CD4-positive, alpha-beta T cell treated with Interferon gamma for 1 hour (primary cell): ENCODE measurements around the gene TMEM54.
"Not testable (repeated sequence)": the region's sequence is repeated elsewhere in the genome, so short reads cannot be mapped to it uniquely, and the experiment has no call there.

Experiments
- DNase-seq: peaks from one replicate; pipeline ENCODE4 v3.0.0-alpha.2; 2020

The TMEM54 gene

DNA sequence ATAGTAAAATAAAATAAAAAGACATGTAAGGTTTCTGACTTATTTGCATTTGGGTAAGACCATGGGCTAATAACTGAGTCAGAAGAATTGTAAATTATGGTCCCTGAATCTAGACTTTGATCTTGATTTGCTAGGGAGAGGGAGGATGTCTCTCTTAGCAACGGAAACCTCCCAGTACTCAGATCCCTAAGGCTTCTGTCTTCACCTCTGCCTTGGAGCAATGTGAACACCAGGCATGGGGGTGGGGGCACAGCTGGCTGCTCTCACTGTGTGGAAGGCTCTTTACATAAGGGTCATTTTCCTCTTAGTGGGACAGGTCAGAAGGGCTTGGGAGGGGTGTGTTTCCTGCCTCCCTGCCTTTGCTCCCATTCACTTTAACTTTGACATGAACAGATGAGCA is 17.0 kb upstream of the TMEM54 start:
- no peak for DNase-seq

DNA sequence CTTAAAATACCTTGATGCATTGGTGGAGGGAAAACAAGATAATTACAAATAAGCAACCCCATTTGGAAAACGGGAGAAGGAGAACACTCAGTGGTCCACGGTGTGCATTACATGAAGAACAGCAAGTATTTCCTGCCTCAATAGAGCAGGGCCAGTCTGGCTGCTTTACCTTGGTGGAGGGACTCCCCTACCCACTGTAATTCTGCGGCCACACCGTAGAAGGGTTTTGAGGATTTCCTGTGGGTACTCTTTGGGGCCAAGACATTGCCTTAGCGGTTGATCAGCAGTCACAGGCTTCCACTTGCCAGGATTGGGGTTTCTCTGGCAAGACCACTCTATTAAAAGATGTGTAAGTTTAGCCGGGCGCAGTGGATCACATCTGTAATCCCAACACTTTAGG is 16.3 kb upstream of the TMEM54 start:
- DNase-seq, result no peak

DNA sequence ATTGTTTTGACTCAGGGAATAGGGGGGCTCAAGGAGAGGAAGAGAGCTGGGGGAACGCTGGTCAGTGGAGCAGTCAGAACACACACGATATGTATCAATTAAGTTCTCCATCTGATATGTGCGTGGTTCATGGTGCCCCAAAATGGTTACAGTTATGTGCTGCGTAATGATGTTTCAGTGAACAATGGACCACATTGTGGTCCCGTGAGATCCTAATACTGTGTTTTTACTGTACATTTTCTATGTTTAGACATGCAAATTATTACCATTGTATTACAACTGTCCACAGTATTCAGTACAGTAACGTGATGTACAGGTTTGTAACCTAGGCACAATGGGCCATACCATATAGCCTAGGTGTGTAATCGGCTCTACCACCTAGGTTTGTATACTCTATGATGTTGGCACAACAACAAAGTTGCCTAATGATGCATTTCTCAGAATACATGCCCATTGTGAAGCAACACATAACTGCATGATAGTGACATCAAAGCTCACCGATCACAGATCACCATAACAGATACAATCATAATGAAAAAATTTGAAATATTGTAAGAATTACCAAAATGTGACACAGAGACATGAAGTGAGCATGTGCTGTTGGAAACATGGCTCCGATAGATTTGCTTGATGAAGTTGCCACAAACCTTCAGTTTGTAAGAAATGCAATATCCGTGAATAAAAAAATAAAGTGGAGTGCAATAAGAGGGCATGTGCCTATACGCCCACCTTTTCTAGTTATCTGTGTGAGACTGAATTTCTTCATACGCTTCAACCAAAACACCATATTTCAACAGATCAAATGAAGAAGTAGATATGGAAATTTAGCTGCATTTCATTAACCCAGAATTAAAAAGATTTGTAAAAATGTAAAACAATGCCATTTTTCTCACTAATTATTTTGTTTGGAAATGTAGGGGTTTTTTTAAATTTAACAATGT is 14.8 kb upstream of the TMEM54 start:
- no peak for DNase-seq

GRCh38 chr1:32910319-32910718 is 9.1 kb upstream of the TMEM54 start:
- no peak for DNase-seq

- DNase-seq, result no peak
Measured at GRCh38 chr1:32907435-32907834, 6.2 kb upstream of the TMEM54 start.

- DNase-seq, result no peak
Measured at GRCh38 chr1:32906654-32907053, 5.5 kb upstream of the TMEM54 start.

DNA sequence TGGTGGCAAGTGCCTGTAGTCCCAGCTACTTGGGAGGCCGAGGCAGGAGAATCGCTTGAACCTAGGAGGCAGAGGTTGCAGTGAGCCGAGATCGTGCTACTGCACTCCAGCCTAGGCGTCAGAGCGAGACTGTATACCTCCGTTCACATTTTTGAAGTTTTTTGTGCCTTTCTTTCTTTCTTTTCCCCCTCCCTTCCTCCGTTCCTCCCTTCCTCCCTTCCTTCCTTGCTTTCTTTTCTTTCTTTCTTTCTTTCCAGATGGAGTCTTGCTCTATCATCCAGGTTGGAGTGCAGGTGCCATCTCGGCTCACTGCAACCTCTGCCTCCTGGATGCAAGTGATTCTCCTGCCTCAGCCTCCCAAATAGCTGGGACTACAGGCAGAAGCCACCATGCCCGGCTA is 4.4 kb upstream of the TMEM54 start:
- not testable (repeated sequence) for DNase-seq

DNA sequence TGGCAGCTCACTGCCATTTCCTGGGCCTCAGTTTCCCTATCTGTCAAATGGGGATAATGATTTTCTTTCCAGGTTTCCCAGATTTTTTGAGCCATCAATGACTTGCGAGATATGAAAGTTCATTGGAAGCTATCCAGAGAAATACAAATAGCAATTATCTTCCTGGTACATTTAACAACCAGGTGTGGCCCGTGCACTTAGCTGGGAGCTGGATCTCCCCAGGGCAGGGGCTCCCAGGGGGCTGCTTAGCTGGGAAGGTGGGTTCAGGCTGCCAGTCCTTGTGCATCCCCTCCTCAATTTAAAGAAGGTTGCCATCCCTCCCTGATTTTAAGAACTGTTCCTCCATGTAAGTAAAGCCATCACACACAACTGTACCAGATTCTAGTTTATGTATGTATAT is 3.6 kb upstream of the TMEM54 start:
- no peak for DNase-seq

DNA sequence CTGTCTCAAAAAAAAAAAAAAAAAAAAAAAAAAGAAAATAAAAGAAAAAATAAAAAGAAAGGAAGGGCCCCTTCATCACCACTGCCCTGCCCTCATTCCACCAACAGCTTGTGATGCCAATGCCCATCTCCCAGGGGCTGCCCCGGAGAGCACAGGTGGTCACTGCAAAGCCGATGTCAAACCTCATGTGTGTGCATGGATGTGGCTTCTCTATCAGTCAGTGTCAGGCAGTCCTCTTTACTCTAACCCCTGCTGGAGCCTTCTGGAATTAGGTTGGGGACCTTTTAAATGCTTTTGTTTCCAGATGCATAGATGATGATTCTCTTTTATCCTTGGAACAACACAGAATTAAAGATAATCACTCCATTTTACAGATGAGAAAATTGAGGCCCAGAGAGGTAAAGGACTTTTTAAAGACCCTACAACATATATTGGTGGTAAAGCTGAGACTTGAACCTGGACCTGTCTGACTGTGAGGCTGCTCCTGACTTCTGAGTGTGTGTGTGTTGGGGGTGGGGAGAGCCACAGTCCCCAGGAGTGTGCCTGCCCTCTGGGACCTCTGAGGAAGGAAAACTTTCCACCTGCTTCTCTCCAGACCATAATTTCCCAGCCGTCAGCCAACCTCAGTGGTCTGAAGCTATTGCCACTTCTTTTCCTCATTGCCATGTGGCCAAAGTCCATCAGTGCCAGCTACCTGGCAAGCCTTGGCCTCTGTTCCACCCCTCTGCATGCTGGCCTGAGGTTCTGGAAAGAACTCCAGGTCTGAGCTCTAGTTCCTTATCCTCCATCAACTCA is 3.0 kb upstream of the TMEM54 start:
- DNase-seq, result no peak

DNA sequence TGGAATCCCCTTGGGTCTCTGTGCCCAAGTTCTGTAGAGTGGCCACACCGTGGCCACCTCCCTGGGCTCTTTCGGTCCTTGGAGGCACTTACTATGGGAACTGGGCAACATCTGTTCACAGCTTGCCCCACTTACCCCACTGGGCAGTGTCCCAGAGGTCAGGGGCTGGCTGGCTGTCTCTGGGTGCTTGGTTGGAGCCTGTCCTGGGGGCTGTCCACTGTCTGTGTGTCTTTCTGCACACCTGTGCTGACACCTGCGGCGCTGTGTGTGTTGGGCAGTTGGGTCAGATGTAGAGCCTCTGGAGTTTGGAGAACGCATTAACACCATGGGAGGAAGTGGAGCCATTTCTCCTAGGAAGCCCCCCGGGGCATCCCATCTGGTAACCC is 1.3 kb upstream of the TMEM54 start:
- no peak for DNase-seq

DNA sequence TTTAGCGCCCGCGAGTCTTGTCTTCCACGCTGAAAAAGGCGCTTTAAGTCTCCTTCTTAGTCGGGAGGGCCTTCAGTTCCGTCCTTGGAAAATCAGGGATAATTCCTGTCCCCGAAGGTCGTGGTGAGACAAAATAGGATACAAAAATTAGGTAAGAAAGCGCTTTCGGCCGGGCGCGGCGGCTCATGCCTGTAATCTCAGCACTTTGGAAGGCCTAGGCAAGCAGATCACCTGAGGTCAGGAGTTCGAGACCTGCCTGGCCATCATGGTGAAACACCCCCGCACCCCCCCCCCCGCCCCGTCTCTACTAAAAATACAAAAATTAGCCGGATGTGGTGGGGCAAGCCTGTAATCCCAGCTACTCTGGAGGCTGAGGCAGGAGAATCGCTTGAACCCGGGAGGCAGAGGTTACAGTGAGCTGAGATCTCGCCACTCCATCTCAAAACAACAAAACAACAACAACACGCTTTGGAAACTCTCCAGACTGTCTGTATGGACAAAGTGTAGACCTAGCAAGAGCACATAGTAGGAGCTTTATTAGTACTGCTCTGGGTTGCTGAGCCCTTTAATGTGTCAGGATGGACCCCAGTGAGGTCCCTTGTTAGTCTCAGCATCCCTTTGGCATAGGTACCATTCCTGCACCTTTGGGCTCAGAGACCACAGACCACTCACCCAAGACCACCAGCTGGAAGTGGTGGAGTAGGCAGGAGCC is 790 bp upstream of the TMEM54 start:
- DNase-seq, result no peak

DNA sequence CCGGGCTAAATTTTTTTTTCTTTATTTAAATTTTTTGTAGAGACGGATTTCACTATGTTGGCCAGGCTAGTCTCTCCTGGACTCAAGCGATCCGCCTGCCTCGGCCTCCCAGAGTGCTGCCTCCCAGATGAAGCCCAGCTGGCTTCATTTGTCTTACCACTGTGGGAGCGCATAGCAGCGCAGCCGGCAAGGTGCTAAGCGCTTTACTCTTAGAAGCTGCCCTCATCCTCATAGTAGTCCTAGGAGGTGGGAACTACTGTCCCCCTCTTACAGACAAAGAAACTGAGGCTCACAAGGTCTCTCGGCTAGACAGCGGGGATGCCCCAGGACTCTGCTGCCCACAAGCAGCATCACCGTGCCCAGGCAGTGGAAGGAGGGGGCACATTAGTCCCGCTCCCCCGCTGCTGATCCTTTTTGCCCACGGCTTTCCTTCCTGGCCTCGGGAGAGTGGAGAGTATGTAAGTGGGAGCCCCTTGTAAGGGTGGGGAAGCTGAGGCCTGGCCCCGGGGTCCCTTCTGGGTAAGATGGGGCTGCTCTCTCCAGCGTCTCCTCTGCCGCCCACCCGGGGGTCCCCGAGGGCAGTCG is 726 bp downstream of the TMEM54 start:
- DNase-seq, result no peak

DNA sequence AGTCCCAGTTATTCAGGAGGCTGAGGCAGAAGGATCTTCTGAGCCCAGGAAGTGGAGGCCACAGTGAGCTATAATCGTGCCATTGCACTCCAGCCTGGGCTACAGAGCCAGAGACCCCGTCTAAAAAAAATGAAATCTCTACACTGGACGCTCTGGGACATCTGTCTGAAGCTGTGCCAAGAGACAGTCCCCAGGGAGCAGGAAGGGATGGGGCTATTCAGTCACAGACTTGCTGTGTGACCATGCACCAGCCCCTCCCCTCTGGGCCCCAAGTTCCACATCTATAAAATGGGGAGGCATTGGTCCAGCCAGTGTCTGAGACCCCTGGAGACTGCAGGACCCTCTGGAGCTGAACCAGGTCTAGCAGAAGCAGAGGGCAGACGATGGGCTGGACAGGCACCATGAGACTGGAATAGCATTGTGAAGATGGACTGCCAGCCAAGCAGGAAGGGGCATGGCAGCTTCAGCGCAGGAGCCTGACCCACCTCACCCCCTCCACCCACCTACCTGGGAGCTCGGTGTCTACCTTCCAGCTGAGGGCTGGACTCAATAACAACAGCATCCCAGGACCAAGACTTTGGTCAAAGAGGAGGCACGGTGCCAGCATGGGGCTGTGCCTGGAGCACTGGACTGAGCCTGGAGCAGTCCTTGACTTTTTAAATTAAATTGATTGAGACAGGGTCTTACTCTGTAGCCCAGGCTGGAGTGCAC is 1.4 kb downstream of the TMEM54 start:
- no peak for DNase-seq

DNA sequence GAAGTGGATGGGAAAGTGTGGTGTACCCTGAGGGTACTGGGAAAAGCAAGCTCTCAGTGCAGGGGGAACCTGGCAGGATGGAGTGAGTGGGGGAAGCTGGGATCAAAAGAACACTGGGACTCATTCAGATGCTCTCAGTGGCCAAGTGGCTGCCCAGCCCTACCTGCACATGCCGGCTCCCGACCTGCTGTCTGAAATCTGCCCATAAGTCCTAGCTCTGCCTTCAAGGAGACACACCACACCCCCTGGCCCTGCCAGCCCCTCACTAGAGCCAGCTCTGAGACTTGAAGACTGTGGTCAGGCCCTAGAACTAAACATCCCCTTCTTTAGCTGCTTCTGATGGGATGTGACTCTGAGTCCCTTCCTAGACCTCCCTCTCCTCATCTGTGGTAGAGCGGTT is 2.2 kb downstream of the TMEM54 start:
- DNase-seq, result no peak

GRCh38 chr1:32898056-32898455 is 3.1 kb downstream of the TMEM54 start:
- DNase-seq, result no peak

DNA sequence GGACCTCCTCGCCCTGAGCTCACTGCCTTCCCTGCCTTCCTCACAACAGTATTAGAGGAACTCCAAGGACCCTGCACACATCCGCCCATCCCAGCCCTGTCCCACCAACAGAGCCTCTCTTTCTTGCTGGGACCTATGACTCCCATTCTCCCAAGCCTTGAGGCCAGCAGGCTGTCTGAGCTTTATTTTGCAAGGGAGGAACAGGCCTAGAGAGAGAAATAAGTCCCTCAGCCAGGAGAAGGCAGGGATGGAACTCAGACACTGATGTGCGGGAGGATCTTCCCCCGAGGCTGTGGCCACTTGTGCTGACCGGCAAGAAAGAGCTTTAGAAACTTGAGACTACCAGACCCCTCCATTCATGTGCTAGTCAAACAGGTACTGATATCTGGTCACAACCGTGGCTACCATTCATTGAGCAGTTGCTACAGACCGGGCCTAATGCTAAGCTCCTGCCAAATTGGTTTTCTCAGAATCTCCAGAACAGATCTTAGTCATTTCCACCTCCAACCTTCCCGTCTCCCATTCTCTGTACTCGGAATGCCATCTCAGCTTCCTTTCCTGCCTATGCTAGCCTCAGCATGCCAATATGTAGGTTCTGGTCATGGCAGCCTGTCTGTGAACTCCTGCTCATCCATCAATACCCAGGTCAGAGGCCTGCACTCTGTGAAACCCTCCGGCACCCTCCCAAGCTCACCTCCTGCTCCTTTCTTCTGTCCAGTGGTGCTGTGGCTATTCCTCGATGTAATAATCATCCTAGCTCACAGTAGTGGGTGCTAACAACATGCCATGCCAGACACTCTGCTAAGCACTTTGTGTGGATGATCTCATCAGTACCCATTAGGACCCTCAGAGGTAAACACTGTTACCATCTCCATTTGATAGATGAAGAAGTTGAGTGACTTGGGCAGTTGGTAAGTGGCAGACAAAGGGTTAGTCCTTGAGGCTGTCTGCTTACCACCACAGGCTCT is 3.8 kb downstream of the TMEM54 start:
- no peak for DNase-seq

DNA sequence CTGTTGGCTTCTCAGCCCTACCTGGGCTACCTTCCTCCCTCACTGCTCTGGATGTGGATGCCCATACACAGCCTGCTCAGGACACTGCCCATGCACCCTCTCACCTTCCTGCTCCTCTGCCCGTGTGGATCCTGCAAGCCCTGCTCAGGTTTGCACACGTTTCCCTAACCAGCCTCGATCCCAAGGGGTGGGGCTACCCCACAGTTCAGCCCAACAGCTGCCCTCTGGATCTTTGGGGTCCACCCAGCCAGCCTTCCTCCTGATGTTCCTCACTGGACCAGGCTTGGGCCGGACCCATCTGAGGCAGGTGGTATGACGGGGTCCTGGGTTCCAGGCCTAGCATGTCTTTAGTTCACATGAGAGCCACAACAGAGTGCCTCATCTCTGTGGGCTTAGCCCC is 4.7 kb downstream of the TMEM54 start:
- DNase-seq, result no peak

- no peak for DNase-seq
Measured at GRCh38 chr1:32895325-32896215, 5.6 kb downstream of the TMEM54 start.

DNA sequence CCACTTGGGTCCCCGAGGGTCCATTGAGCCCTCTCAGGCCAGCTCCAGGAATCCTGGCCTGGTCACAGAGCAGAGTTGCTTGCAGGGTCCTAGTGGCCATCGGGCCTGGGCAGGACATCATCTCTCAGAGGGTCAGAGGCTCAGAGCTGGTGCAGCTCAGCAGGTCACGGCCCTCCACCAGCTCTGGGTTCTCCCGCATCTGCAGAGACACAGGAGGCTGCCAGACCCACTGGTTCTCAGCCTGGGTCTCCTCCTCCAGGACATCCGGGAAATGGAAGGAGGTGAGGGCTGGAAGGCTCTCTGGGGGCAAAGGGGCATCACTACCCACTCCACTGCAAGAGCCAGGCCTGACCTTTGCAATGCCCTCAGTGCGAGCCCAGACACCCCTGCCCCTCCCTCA is 6.5 kb downstream of the TMEM54 start:
- DNase-seq, result no peak

GRCh38 chr1:32894019-32894600 is 7.1 kb downstream of the TMEM54 start:
- DNase-seq, result no peak
